T-helper 9 cell (primary cell): ENCODE results near the gene TACSTD2.
A peak's percentile ranks its signal among the peaks of the same experiment; 100 is the strongest.
"Not testable (repeated sequence)": the region's sequence is repeated elsewhere in the genome, so short reads cannot be mapped to it uniquely, and the experiment has no call there.

Experiments used
- DNase-seq: peaks from one replicate; pipeline ENCODE4 v3.0.0-alpha.2; 2020

TACSTD2 gene

DNA sequence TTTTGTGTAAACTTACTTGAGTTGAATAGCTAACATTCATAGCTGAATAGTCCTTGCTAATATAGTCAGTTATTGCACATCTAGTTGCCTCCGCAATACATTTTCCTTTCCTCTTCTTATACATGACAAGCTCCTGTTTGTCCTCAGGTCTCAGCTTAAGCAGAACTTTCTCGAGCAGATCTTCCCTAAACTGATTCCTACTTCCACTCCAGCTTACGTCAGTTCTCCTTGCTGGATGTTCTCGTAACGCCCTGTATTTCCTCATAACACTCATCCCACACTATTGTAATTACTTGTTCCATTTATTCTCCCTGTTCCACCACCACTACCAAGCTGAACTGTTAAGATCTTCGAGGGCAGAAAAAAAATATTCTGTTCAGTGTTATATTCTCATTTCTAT is 15.4 kb downstream of the TACSTD2 start:
- no peak for DNase-seq

DNA sequence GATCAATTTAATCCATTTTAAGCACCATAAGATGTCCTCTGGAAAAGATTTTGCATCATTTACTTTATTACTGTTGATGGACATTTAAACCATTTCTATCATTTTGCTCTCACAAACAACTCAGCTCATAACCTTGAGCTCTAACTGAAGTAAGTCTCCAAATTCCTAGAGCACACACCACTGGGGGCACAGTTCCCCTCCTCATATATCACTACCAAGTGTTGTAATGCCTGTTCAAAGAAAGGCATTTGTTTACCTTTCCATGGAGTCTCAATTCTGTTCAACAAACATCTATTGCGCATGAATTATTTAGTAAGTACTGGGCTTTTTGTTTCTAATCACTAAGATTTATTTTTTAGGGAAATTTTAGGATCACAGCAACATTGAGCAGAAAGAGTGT is 21.7 kb downstream of the TACSTD2 start:
- no peak for DNase-seq

DNA sequence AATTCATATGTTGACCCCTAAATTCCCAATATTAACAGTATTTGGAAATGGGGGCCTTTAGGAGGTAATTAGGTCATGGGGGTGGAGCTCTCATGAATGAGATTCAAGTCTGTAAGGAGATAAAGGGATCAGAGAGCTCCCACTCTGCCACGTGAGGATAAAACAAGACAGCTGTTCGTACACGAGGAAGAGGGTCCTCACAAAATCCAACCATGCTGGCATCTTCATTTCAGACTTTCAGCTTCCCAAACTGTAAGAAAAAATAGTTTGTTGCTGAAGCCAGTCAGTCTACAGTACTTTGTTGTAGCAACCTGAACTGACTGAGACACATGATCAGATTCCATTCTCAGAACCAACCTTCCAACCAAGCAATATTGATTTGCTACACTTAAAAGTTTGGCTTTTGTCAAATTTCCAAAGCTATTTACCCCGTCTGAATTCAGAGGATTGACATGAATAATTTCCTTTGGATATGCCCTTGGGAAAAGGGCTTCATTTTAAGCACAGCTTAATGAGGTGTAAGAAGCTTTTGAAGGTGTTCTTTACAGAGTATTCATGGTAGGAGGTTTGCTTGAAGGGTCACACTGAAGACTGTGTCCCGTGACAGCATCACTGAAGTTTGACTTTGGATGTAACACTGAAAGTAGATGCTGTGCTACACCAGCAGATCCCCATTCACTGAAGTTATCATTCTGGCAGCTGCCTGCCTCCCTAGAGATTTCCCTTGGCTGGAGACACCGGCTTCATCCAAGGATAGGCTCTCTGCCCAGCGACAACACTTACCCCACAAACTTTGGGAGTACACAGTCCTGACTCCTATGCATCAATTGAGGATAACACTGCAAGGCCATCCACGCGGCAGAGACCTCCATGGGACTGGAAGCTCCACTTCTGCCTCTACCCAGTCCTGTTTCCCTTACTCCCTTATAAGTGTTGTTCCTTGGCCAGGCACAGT is 25.6 kb downstream of the TACSTD2 start:
- no peak for DNase-seq

DNA sequence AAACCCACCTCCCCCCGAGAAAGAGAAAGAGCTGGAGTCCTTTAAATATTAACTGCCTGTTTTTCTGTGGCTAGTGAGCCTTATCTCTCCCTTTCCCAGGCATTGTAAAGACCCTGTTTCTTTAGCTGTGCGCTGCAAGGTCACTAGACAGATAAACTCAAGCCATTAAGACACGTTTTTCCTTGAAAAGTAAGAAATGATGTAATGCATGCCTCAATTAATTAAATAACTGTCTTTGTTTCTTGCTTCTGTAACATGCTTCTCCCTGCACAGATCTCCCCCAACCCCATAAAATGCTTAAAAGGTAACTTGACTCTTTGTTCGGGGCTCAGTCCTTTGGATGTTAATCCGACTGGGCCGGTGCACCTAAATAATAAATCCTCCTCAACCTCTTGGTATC is 27.8 kb downstream of the TACSTD2 start:
- DNase-seq, result not testable (repeated sequence)

DNA sequence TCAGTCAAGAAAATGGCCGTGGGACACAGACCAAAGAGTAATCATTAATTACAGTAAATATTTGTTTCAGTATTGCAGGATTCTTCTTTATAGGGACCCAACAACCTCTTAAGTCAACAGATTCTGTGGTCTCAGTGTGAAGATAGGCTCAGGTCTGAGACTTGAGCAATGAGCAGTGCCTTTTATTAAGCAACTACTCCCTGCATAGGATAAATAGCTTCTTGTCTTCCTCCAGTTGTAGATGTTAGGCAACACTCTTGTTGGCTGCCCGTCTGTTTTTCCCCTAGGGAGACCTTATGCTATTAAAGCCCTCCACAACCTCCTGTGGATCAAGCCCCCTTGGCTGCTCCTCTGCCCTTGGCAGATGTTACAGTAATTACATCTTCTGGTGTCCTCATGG is 28.7 kb downstream of the TACSTD2 start:
- no peak for DNase-seq

DNA sequence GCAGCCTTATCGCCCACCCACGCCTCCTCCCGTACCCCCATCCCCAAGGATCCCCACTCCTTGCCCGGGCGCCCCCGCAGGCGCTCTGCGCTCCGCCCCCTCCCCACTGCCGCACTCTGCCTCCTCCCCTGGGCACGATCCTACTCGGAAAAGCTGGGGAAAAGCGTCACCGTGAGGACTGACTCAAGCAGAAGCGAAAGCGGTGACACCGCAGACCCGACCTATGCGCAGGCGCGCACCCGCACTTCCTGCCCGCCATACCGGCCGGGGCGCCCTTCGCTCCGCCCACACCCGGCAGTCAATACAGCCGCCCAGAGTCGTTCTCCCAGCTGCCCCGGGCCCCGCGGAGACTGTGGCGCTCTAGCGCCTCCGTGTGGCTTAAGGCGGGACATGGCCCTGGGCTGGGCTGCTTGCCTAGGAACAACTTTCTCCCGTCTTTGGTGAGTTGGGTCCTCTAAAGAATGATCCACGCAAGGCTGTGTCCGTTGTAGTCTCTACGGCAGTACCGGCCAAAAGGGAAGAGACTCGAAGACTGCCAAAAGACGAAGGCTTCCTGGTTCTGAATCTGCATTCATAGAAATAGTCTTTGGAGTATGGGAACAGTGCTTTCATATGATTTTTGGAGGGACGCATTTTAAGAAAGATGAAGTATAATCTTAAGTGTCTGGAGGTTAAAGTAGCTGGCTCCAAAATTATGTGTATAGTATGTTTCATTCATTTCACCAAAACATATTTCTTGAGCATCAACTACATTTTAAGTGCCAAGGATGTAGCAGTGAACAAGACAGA is 30.3 kb downstream of the TACSTD2 start, which contains the start of gene OMA1:
Gene OMA1, minus strand, starts transcription at position 207 of the 789 bp plus-strand sequence. CDS start 7,432 bp downstream, outside the sequence.
- peak; percentile 96 for DNase-seq

DNA sequence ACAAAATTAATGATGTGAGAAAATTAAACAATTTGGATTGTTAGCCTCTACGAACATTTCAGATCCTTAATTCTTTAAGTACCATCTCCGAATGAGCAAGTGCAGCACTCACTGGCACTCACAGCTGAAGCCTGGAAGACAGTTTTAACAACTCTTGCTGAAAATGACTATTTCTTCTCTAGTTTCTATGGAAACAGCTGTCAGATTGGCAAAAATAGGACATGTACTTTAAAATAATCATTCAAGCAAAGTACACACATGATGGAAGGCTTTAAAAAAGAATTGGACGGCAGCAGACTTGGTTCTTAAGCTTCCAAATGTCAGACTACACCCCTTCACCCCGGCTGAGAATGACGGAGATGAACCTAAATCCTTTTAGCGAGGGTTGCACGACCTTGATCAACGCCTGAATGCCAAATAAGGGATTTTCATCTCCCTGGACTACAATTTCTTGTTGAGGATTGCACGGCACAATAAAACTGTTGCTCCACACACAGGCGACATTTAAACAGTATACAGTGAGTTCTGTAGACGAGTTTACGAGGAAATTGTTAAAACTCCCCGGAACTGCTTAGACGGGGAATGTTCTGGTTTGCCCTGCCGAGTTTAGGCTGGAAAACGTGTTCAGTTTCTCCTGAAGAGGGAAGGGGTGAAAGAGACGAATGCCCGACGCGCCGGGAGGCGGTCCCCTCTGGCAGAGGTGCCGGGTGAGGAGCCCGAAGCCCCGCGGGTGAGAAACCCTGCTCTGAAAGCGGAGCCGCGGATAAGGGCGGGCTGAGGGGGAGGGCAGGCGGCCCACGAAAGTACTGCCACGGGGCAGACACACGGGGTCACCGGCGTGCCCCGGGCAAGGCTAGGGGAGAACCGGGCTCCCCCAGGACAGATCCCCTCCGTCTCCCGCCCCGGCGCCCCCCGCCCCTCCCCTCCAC is 31.2 kb downstream of the TACSTD2 start:
- peak; percentile 75 for DNase-seq

DNA sequence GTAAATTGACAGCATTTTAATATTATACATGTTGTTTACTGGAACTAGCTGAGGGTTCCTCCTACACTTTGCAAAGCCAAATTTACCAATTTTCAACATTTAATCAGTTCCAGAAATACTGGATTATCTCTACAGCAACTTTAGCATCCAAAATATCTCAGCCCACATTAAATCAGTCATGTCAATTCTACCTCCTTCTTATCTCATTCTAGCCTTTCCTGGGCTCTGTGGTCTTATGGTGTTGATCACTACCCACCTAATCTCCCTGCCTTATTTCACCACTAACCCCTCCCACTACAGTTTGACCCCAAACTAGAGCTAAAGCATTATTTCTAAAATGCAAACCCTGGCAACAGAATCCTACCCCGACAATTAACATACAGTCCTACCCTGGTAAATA is 33.8 kb downstream of the TACSTD2 start:
- DNase-seq, result no peak

DNA sequence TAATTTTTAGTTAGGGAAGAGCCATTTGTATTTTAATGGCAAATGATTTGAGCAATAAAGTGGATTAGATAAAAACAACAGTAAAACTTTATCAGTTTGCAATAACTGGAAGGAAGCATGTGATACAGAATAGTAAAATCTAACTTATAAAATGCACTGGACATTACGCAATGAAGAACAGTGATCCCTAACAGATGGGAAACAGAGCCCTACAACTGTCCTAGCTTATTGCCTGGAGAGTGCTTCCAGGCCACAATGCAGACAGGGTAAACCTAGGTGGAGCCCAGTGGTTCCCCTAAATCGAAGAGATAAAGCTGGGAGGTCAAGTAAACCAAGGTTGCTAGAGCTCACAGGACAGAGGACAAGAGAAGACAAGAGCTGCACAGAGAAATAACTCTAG is 37.5 kb downstream of the TACSTD2 start:
- no peak for DNase-seq

DNA sequence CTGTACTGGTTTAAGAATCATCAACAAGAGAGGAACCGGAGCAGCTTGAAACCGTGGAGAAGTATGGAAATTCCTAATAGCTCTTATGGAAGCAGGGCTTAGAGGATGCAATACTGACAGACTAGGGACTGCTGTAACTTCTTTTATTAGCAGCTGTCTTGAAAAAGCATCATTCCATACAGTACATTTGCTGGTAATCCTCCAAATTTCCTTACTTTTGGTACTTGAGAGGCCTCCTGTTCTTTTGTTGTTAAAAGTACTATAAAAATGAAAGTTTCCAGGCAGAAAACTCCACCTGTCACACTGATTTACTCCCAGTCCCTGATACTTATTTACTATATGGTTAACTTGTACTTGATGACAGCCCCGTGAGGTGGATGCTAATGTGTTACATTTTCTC is 38.2 kb downstream of the TACSTD2 start:
- DNase-seq, result no peak

DNA sequence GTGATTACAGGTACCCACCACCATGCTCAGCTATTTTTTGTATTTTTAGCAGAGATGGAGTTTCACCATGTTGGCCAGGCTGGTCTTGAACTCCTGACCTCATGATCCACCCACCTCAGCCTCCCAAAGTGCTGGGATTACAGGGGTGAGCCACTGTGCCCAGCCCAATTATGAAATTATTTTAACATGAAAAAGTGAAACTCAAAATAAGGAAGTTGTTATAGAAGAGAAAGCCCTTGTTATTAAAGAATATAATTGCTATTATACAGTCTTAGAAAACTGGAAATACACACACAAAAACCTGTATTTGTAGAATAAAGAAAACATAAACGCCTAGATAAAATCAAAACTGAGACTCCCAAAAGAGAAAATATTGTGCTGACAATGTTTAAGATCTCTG is 45.2 kb downstream of the TACSTD2 start:
- not testable (repeated sequence) for DNase-seq

DNA sequence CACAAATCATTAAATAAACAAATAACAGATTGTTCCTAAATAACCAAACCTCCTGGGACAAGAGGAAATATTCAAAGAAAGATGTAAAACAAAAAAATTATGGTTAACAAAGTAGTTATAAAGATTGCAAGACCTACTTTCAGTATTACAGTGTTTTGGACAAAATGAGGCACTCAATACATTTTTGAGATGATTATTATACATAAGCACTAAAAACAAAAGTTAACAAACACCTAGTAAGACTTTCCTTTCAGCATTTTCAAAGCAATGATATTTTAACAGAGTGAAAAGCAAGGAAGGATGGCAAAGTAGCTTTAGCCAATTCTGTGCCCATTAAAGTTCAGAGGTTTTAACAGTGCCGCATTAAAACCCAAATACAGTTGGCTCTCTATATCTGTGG is 47.8 kb downstream of the TACSTD2 start:
- DNase-seq, result no peak

DNA sequence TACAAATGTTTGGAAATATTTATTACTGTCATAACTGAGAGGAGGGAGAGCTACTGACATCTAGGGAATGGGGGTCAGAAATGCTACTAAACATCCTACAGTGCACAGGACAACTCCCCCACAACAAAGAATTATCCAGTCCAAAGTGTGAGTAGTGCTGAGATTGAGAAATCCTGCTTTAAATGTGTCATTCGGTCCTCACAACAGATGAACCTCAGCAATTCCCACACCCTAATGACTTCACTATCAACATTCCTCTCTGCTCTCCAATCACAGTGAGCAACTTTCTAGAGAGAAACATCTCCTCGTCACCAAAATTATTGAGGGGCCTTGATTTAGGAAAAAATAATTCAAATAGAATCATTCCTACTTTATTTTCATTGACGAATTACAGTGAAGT is 48.5 kb downstream of the TACSTD2 start:
- no peak for DNase-seq
